Neural cell (in vitro differentiated cells): Measurements from ENCODE around the gene TMEM131L.

Source experiments
- CTCF ChIP-seq: fragments of 450-650 bp; IDR thresholded peaks from 2 replicates; pipeline ENCODE4 v1.5.1; 2014; ENCODE audit warnings: antibody characterized with exemption, mild to moderate bottlenecking, moderate library complexity; ENCODE audit not compliant: poor library complexity, severe bottlenecking
- EP300 ChIP-seq: fragments of 450-650 bp; conservative IDR thresholded peaks from 2 replicates; pipeline ENCODE4 v1.6.1; 2014; ENCODE audit warnings: antibody characterized with exemption, mild to moderate bottlenecking, moderate library complexity; ENCODE audit not compliant: poor library complexity, severe bottlenecking
- EZH2 ChIP-seq: fragments of 200-600, 300-800 bp; shearing (Covaris generic), sonication (generic); IDR thresholded peaks from 2 replicates; pipeline ENCODE4 v1.6.1; 2014; ENCODE audit warnings: antibody characterized with exemption, low read length, borderline replicate concordance, mild to moderate bottlenecking; ENCODE audit not compliant: insufficient read depth, poor library complexity, severe bottlenecking
- MXI1 ChIP-seq: fragments of 450-650 bp; conservative IDR thresholded peaks from 2 replicates; pipeline ENCODE4 v1.6.1; 2014; ENCODE audit warnings: antibody characterized with exemption, mild to moderate bottlenecking; ENCODE audit not compliant: poor library complexity, severe bottlenecking
- POLR2AphosphoS5 ChIP-seq: IDR thresholded peaks from 2 replicates; pipeline ENCODE4 v1.6.1; 2012
- RAD21 ChIP-seq: fragments of 450-650 bp; conservative IDR thresholded peaks from 2 replicates; pipeline ENCODE4 v1.6.1; 2014; ENCODE audit warnings: antibody characterized with exemption, mild to moderate bottlenecking, moderate library complexity
- REST ChIP-seq: IDR thresholded peaks from 2 replicates; pipeline ENCODE4 v1.6.1; 2012; ENCODE audit warnings: borderline replicate concordance
- SMC3 ChIP-seq: fragments of 450-650 bp; conservative IDR thresholded peaks from 2 replicates; pipeline ENCODE4 v1.6.1; 2014; ENCODE audit warnings: antibody characterized with exemption, mild to moderate bottlenecking, moderate library complexity; ENCODE audit not compliant: poor library complexity
- TAF1 ChIP-seq: IDR thresholded peaks from 2 replicates; pipeline ENCODE4 v1.6.1; 2012; ENCODE audit warnings: low read depth

- TF ChIP-seq CTCF (no peak), EZH2 (no peak), TAF1 (no peak), REST (no peak), POLR2AphosphoS5 (no peak), RAD21 (no peak), SMC3 (no peak), EP300 (no peak), MXI1 (no peak)
Observed at GRCh38 chr4:153579410-153579809, 113.2 kb downstream of the TMEM131L start.
